ENCODE results near the gene ANGPTL7. TPM values are rescaled to one million over a fixed set of nuclear protein-coding genes. Genes with fewer than 3 reads are reported as not detected.

The ANGPTL7 gene
- total RNA-seq, 1 donor from 2014 or later: 0.14 TPM

DNA sequence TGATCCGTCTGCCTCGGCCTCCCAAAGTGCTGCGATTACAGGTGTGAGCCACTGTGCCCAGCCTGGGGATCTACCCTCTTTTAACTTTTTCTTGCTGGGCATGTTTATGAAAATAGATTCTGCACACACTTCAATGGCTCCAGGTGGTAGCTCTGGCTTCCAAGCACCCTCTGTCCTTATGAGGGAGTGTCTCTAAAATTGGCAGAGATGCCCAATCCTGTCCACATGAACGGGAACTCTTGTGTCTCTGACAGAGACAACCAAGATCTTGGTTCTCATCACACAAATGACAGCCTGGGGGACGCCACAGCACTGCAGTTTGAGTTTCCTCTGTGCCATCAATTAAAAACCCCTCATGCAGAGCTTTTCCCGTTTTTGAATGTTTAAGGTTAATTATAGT is 43.4 kb upstream of the ANGPTL7 start:
- Mint-ChIP-seq H3K4me3 (no peak overlapping the region), H3K27ac (ENCODE audit: unreplicated experiment) (no peak overlapping the region), H3K9me3 (no peaks in the 10 kb centered on the region), H3K36me3 (ENCODE audit: low read depth) (peaks cover 15% of the 10 kb centered on the region), H3K4me1 (no peaks in the 10 kb centered on the region), H3K27me3 (ENCODE audit: low read depth) (no peaks in the 10 kb centered on the region)
- TF ChIP-seq, protein P1, sequence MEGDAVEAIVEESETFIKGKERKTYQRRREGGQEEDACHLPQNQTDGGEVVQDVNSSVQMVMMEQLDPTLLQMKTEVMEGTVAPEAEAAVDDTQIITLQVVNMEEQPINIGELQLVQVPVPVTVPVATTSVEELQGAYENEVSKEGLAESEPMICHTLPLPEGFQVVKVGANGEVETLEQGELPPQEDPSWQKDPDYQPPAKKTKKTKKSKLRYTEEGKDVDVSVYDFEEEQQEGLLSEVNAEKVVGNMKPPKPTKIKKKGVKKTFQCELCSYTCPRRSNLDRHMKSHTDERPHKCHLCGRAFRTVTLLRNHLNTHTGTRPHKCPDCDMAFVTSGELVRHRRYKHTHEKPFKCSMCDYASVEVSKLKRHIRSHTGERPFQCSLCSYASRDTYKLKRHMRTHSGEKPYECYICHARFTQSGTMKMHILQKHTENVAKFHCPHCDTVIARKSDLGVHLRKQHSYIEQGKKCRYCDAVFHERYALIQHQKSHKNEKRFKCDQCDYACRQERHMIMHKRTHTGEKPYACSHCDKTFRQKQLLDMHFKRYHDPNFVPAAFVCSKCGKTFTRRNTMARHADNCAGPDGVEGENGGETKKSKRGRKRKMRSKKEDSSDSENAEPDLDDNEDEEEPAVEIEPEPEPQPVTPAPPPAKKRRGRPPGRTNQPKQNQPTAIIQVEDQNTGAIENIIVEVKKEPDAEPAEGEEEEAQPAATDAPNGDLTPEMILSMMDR (conservative IDR thresholded peaks at IDR 0.05): no peak
- no peak for DNase-seq (ENCODE audit: low read depth, low spot score)

DNA sequence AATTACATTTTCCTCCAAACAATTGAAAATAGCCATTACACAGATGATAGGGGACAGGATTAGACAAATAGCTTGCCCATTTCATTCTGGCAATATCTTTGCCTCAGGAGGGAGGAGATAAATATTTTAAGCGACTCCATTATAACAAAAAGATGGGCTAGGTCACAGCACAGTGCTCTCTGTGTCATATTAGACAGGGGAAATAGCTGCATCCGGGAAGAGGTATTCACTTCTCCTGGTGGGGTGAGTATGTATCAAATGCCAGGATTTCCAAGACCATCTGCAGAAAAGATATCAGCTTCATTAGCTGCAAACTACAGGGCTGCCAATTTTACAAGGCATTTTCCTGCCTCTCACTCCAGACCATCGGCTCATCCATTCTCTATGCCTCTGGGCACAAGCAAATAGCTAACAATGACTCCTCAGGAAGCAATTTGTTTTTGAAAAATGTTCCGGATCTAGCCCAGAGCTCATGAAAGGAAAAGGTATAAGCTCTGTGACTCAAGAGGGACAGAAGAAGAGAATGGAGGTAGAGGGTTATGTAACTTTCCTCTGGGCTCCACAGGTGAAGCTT is 41.9 kb upstream of the ANGPTL7 start:
- Mint-ChIP-seq H3K27ac (ENCODE audit: unreplicated experiment) (no peak overlapping the region), H3K4me3 (no peak overlapping the region), H3K36me3 (ENCODE audit: low read depth) (peaks cover 15% of the 10 kb centered on the region), H3K9me3 (no peaks in the 10 kb centered on the region), H3K27me3 (ENCODE audit: low read depth) (no peaks in the 10 kb centered on the region), H3K4me1 (no peaks in the 10 kb centered on the region)
- DNase-seq (ENCODE audit: low read depth, low spot score): no peak
- TF ChIP-seq, protein P1 (conservative IDR thresholded peaks at IDR 0.05): no peak

DNA sequence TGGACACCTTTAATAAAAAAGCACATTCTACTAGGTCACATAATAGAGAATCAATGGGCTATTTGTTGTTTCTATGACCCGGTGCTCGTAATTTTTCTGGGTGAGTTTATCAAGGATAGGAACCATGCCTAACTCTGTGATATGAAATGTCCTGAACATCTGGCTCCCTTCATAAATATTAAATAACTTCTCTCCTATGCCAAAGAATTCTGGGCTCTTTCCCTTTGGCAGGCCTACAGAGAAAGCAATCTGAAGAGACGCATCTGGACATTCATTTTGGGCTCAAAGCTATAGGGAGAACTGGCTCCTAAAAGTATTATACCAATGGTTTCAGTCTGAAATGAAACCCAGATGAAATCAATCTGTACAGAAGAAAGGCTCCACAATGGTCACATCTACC is 38.8 kb upstream of the ANGPTL7 start:
- Mint-ChIP-seq H3K9me3 (no peaks in the 10 kb centered on the region), H3K27me3 (ENCODE audit: low read depth) (no peaks in the 10 kb centered on the region), H3K4me1 (no peaks in the 10 kb centered on the region), H3K4me3 (no peak overlapping the region), H3K27ac (ENCODE audit: unreplicated experiment) (no peak overlapping the region), H3K36me3 (ENCODE audit: low read depth) (peaks cover 7% of the 10 kb centered on the region)
- TF ChIP-seq, protein P1 (conservative IDR thresholded peaks at IDR 0.05): no peak
- DNase-seq (ENCODE audit: low read depth, low spot score): no peak

DNA sequence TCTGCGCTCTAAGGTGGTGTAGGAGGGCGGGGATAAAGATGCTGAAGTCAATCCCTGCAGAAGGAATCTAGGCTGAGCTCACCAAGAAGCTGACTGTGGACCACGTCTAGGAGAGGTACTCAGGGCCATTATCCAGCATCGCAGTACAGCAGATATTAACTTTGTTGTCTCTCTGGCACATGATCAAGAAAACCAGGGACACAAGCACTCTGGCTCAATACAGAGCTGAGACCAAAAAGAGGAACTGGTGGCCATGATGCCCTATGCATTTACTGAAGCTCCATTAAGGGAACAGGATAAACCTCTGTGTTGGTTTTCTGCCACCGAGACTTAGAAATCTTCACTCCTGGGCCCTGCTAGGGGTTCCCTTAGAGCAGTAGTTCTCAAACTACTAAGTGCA is 38.0 kb upstream of the ANGPTL7 start:
- Mint-ChIP-seq H3K4me1 (no peaks in the 10 kb centered on the region), H3K9me3 (no peaks in the 10 kb centered on the region), H3K4me3 (no peak overlapping the region), H3K27me3 (ENCODE audit: low read depth) (no peaks in the 10 kb centered on the region), H3K27ac (ENCODE audit: unreplicated experiment) (no peak overlapping the region), H3K36me3 (ENCODE audit: low read depth) (peaks cover 7% of the 10 kb centered on the region)
- DNase-seq (ENCODE audit: low read depth, low spot score): no peak
- TF ChIP-seq, protein P1 (conservative IDR thresholded peaks at IDR 0.05): no peak

DNA sequence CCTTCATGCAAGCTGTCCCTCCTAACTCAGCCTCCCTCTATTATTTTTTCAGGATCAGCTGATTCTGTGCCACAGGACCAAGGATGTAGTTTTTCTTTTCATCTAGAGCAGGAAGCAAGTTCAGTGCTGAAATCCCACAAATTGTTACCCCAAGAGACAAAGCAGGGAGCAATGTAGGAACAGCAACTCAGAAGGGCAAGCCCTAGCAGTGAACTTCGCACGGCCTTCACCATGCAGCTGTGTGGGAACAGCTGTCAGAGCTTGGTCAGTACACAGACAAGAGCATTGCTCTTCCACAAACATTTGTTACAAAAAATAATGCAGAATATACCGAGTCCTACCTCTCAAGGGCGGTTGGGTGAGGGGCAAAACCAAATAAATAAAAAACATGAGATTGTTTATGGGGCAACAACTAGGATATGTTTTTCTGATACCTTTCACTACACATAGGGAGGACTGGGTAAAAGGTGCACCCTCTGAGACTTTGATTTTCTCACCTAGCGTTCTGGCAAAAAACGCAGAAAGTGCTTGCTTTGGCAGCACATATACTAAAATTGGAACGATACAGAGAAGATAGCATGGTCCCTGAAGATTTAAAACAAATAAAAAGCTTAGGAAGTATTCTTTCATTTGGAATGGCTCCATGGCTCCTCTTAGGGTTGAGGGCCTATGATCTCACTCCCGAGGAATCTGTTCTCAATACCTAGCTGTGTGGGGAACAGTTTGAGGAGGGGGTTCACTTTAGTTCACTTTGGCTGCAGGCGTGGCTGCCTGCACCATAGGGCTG is 37.1 kb upstream of the ANGPTL7 start:
- no peak for DNase-seq (ENCODE audit: low read depth, low spot score)
- Mint-ChIP-seq H3K27ac (ENCODE audit: unreplicated experiment) (no peak overlapping the region), H3K4me3 (no peak overlapping the region), H3K9me3 (no peaks in the 10 kb centered on the region), H3K36me3 (ENCODE audit: low read depth) (peaks cover 13% of the 10 kb centered on the region), H3K27me3 (ENCODE audit: low read depth) (no peaks in the 10 kb centered on the region), H3K4me1 (no peaks in the 10 kb centered on the region)
- TF ChIP-seq, protein P1 (conservative IDR thresholded peaks at IDR 0.05): no peak

Data from neural crest cell (in vitro differentiated cells).